H1 (cell line): ENCODE data around the gene ATP2A3. TPM values are rescaled to one million over a fixed set of nuclear protein-coding genes. Genes with fewer than 3 reads are reported as not detected.

ENCODE experiments used
- EGR1 ChIP-seq: IDR thresholded peaks from 2 replicates; pipeline ENCODE4 v1.6.1; 2011; ENCODE audit warnings: low read depth, low read length, borderline replicate concordance
- KDM5A ChIP-seq: fragments of 200-600 bp; IDR thresholded peaks from 2 replicates; pipeline ENCODE4 v1.7.1; 2012; ENCODE audit warnings: mild to moderate bottlenecking, low read length, inconsistent platforms, mixed read lengths
- RXRA ChIP-seq: IDR thresholded peaks from 2 replicates; pipeline ENCODE4 v1.6.1; 2011; ENCODE audit warnings: low read depth, mild to moderate bottlenecking, low read length, moderate library complexity; ENCODE audit not compliant: insufficient read depth
- SP1 ChIP-seq: IDR thresholded peaks from 2 replicates; pipeline ENCODE4 v1.6.1; 2011; ENCODE audit warnings: low read depth, low read length
- TEAD4 ChIP-seq: IDR thresholded peaks from 2 replicates; pipeline ENCODE4 v1.6.1; 2012; ENCODE audit warnings: low read depth, low read length, inconsistent platforms, mixed read lengths
- polyA plus RNA-seq, 7 experiments: library from polyadenylated mRNA; depleted of rRNA in 3 of 7; stranded (reverse) in 5 of 7; unstranded in 2 of 7; fragments of >200 nt in 5 of 7; fragments of 200-250 nt in 2 of 7; gene quantifications; 1 replicate in 5 of 7; 2 replicates in 1 of 7; 4 replicates in 1 of 7; pipeline versions ENCODE4 v1.2.1 to v1.2.3, GENCODE V29; 2011 to 2013; ENCODE audit warnings: missing spikeins in 2 of 7, mixed read lengths in 2 of 7
- total RNA-seq: library from RNA; stranded (reverse); fragmentation: NEBNext Ultra II Directional; extraction: Animal tissue kit (Norgen Biotek cat#: 25700); gene quantifications from 2 replicates; pipeline ENCODE4 v1.2.1, GENCODE V29; 2021

ATP2A3 gene
- total and polyA plus RNA-seq, 2 of the 8 experiments (the other 6 are each of a cell fraction or from before 2014, with no cell fraction given), result 18.4 to 32.5 TPM

- no peak for TF ChIP-seq RXRA
- TF ChIP-seq TEAD4, result no peak
- TF ChIP-seq SP1, result no peak
- no peak for TF ChIP-seq EGR1
- TF ChIP-seq KDM5A, result no peak
These were observed 41.3 kb upstream of the ATP2A3 start (continued) for GRCh38 chr17:4005296-4006164.
